Measurements from ENCODE around the gene MTX1. TPM values are rescaled to one million over a fixed set of nuclear protein-coding genes. Genes with fewer than 3 reads are reported as not detected.

Gene MTX1
- total and polyA plus RNA-seq, 9 of the 15 experiments (the other 6 are each of a cell fraction or from before 2014, with no cell fraction given), result 29.1 to 98.4 (median 66.9) TPM

DNA sequence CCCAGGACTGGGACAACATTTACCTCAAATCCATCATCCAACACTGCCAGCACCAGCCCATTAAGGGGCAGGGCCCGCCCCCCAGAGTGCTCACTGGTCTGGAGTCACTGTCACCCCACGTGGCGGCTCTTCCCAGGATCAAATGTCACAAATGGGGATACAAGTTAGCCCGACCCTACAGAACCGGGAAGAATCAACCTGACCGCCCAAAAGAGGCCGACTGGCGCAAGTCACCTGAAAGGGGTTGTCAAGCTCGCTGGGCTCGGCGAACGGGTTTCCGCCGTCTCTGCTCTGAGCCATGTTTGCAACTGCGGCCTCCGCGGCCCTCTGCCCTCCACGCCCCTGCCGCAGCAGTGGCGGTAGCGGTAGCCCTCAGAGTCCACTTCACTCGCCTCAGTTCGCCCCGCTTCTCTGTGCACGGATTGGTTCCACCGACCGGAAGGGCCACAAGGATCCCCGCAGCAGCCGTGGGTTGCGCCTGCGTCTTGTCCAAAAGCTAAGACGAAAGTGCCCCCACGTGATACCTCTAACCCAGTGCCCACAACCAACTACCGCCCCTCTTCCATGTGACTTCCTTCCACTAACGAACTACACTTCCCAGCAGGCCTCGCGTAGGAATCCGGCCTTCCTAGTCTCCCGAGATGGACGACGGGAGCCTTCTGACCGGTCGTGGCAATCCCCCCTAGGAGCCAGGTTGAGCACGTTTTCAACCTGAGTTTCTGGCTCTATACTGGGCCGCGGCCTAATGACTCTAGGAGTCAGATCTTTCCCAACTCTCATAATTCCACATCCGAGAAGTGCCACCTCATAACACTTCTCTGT lies 53.6 kb downstream of the MTX1 start, which contains the start of gene SCAMP3 (continued):
- TF ChIP-seq, protein P1, sequence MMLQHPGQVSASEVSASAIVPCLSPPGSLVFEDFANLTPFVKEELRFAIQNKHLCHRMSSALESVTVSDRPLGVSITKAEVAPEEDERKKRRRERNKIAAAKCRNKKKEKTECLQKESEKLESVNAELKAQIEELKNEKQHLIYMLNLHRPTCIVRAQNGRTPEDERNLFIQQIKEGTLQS (IDR thresholded peaks at IDR 0.05), result no peak
- TF ChIP-seq, protein P1 (CRISPR knock-in tag; conservative IDR thresholded peaks at IDR 0.05), result 0 out of 2 replicates have a peak, but pooled peaks have one; percentile 24
- TF ChIP-seq, protein P2, sequence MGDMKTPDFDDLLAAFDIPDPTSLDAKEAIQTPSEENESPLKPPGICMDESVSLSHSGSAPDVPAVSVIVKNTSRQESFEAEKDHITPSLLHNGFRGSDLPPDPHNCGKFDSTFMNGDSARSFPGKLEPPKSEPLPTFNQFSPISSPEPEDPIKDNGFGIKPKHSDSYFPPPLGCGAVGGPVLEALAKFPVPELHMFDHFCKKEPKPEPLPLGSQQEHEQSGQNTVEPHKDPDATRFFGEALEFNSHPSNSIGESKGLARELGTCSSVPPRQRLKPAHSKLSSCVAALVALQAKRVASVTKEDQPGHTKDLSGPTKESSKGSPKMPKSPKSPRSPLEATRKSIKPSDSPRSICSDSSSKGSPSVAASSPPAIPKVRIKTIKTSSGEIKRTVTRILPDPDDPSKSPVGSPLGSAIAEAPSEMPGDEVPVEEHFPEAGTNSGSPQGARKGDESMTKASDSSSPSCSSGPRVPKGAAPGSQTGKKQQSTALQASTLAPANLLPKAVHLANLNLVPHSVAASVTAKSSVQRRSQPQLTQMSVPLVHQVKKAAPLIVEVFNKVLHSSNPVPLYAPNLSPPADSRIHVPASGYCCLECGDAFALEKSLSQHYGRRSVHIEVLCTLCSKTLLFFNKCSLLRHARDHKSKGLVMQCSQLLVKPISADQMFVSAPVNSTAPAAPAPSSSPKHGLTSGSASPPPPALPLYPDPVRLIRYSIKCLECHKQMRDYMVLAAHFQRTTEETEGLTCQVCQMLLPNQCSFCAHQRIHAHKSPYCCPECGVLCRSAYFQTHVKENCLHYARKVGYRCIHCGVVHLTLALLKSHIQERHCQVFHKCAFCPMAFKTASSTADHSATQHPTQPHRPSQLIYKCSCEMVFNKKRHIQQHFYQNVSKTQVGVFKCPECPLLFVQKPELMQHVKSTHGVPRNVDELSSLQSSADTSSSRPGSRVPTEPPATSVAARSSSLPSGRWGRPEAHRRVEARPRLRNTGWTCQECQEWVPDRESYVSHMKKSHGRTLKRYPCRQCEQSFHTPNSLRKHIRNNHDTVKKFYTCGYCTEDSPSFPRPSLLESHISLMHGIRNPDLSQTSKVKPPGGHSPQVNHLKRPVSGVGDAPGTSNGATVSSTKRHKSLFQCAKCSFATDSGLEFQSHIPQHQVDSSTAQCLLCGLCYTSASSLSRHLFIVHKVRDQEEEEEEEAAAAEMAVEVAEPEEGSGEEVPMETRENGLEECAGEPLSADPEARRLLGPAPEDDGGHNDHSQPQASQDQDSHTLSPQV (IDR thresholded peaks at IDR 0.05), result peak; percentile 57; the same call in 1 of the 2 replicates
- no peak for TF ChIP-seq MCM5 (IDR thresholded peaks at IDR 0.05; ENCODE audit: low read depth)
- TF ChIP-seq CCNT2 (IDR thresholded peaks at IDR 0.05; ENCODE audit: borderline replicate concordance, extremely low read depth, insufficient read length, low read depth, low read length), result peak; percentile 60
- TF ChIP-seq TCFL5 (CRISPR knock-in tag; conservative IDR thresholded peaks at IDR 0.05), result 0 out of 2 replicates have a peak, but pooled peaks have one; percentile 32
- no peak; the same call in 1 of the 2 replicates for TF ChIP-seq ZNF263 (CRISPR knock-in tag; IDR thresholded peaks at IDR 0.05; ENCODE audit: borderline replicate concordance)
- no peak for TF ChIP-seq FOXM1 (IDR thresholded peaks at IDR 0.05; ENCODE audit: low read depth)
- no peak for TF ChIP-seq FOXM1 (CRISPR knock-in tag; IDR thresholded peaks at IDR 0.05; ENCODE audit: low read depth)
- TF ChIP-seq TAF7 (tag; IDR thresholded peaks at IDR 0.05), result no peak
- TF ChIP-seq, protein P3, sequence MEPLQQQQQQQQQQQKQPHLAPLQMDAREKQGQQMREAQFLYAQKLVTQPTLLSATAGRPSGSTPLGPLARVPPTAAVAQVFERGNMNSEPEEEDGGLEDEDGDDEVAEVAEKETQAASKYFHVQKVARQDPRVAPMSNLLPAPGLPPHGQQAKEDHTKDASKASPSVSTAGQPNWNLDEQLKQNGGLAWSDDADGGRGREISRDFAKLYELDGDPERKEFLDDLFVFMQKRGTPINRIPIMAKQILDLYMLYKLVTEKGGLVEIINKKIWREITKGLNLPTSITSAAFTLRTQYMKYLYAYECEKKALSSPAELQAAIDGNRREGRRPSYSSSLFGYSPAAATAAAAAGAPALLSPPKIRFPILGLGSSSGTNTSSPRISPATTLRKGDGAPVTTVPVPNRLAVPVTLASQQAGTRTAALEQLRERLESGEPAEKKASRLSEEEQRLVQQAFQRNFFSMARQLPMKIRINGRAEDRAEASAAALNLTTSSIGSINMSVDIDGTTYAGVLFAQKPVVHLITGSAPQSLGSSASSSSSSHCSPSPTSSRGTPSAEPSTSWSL (CRISPR knock-in tag; IDR thresholded peaks at IDR 0.05; ENCODE audit: borderline replicate concordance), result no peak
- TF ChIP-seq NFXL1 (CRISPR knock-in tag; IDR thresholded peaks at IDR 0.05), result peak; percentile 30; the same call in 1 of the 2 replicates
- peak; percentile 100 for TF ChIP-seq POLR2AphosphoS2 (IDR thresholded peaks at IDR 0.05; ENCODE audit: low read length)
- TF ChIP-seq THRAP3 (IDR thresholded peaks at IDR 0.05; ENCODE audit: borderline replicate concordance), result 0 out of 2 replicates have a peak, but pooled peaks have one; percentile 13
- TF ChIP-seq ZNF217 (CRISPR knock-in tag; IDR thresholded peaks at IDR 0.05), result no peak
- TF ChIP-seq, protein P4, sequence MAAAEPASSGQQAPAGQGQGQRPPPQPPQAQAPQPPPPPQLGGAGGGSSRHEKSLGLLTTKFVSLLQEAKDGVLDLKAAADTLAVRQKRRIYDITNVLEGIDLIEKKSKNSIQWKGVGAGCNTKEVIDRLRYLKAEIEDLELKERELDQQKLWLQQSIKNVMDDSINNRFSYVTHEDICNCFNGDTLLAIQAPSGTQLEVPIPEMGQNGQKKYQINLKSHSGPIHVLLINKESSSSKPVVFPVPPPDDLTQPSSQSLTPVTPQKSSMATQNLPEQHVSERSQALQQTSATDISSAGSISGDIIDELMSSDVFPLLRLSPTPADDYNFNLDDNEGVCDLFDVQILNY (CRISPR knock-in tag; IDR thresholded peaks at IDR 0.05), result no peak
- TF ChIP-seq ZNF175 (CRISPR knock-in tag; IDR thresholded peaks at IDR 0.05; ENCODE audit: low read depth), result no peak
- TF ChIP-seq C11orf30 (IDR thresholded peaks at IDR 0.05; ENCODE audit: low read depth), result peak; percentile 38
- TF ChIP-seq SMAD1 (IDR thresholded peaks at IDR 0.05; ENCODE audit: low read depth, low read length, partially characterized antibody), result no peak
- TF ChIP-seq ETV1 (tag; conservative IDR thresholded peaks at IDR 0.05; ENCODE audit: low read depth), result peak; percentile 80

Data from K562 (cell line).